CD1c-positive myeloid dendritic cell (primary cell): Measurements from ENCODE around the gene GLG1.

Experiments used
- DNase-seq: peaks from one replicate; pipeline ENCODE4 v3.0.0-alpha.2; 2016; ENCODE audit errors: extremely low spot score

Gene GLG1

DNA sequence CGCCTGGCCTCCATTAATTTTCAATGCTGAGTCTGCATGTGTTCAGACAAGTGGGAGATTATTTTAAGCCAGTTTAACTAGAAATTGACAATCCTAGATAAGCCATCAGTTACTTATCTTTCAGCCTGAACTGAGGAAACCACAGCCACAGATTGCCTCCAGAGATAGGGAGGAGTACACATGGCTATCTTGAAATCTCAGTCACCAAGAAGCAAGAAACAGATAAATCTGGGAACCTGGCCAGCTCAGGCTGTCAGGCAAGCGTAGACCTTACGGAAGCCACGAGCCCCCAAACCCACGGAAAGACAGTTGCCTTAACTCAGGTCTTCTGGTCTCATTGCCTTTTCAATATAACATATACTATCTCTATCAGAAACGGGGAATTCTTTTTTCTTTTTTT is 2.0 kb upstream of the GLG1 start:
- peak; percentile 29 for DNase-seq

DNA sequence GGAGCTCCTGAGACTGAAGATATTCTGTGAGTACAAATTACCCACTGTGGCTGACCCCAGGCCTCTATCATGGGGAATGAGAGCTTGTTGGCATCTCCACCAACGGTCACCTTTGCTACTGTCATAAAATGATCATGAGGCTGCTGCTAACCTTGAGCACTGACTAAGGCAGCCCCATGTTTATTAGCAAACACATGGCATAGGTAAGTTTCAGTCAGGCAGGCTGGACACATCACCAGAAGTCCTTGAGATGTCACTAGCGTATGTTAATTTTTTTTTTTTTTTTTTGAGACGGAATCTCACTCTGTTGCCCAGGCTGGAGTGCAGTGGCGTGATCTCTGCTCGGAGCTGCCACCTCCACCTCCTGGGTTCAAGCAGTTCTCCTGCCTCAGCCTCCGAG is 1.5 kb upstream of the GLG1 start:
- no peak for DNase-seq

GRCh38 chr16:74607962-74608356 is 1.0 kb upstream of the GLG1 start:
- no peak for DNase-seq

DNA sequence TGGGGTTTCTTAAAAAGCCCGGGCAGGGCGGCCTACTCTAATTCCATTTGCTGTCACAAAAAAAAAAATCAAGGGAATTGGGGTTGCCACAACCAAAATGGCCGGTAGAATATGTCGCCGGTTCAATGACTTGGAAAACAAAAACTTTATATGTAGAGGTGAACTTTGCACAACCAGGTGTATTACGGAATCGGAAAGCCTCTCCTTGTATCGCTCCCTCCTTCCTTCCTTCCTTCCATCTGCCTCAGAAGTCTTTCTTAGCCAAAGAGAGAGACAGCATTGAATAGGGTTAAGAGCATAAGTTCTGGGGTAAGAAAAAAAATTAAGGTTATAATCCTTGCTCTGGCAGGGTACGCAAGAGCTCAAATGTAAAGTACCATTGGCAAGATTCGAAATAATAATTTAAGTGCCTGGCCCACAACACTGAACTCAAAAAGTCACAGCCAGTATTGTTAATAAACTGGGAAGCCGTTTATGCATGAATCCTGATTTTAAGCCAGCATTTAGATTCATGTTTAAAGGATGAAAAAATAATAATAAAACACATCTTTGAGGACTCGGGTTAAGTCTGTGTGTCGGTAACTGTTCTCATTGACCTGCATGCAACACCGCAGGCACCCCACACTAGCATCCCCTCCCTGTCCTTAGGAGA is 522 bp upstream of the GLG1 start:
- DNase-seq: no peak

DNA sequence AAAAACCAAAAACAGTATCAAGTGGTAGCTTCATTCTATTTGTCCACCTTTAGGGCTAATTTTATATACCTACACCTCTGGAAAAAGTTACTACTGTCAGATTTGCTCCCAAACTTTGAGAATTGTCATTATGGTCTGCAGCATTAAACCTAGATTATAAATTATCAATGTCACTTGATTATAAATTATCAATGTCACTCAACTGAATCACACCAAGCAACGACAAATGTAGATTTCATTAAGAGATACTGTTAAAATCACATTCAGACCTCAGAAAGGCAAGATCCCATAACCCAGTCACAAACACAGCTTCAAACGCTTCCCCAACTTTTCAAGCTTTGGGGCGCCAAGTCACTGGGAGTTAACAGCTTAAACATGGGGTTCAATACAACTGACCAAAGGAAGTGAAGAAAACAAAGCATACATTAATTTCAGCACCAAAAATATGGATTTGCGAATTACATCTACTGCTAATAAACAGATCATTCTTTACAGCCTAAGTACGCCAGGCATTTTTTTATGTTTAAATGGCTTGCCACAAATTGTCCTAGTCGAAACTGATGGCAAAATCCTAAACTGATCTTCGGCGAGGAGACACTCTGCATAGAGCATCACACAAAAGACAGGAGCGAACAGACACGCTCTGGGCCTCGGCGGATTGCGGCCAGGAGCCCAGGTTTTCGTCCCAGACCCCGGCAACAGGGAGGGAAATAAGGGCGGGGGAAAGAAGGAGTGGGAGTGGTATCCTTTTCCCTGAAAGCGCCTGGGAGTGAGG is 981 bp downstream of the GLG1 start:
- no peak for DNase-seq

GRCh38 chr16:74605332-74605731 is 1.6 kb downstream of the GLG1 start:
- DNase-seq: no peak

GRCh38 chr16:74603848-74604247 is 3.1 kb downstream of the GLG1 start:
- no peak for DNase-seq

GRCh38 chr16:74601126-74601871 is 5.6 kb downstream of the GLG1 start:
- peak; percentile 21 for DNase-seq

DNA sequence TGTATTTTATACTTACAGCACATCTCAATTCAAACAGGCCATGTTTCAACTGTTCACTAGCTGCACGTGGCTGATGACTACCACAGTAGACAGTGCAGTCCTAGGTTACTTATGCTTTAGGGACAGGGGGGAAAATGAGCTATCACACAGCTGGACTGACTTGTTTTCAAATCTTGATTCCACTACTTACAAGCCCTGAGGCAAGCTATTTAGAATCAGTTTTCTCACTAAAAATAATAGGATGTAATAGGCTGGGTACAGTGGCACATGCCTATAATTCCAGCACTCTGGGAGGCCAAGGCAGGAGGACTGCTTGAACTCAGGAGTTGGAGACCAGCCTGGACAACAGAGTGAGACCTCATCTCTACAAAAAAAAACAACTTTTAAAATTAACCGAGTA is 10.3 kb downstream of the GLG1 start:
- DNase-seq: no peak

DNA sequence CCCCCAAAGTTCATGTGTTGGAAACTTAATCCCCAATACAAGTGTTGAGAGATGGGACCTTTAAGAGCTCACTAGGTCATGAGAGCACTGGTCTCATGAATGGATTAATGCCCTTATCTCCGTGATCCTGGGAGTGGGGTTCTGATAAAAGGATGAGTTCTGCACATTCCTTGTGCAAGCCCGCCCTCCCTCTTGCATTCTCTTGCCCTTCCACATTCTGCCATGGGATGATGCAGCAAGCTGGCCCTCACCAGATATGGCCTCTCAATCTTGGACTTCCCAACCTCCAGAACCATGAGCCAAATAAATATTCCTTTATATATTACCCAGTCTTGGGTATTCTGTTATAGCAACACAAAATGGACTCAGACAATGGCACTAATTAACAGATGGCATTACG is 14.1 kb downstream of the GLG1 start:
- DNase-seq: no peak

DNA sequence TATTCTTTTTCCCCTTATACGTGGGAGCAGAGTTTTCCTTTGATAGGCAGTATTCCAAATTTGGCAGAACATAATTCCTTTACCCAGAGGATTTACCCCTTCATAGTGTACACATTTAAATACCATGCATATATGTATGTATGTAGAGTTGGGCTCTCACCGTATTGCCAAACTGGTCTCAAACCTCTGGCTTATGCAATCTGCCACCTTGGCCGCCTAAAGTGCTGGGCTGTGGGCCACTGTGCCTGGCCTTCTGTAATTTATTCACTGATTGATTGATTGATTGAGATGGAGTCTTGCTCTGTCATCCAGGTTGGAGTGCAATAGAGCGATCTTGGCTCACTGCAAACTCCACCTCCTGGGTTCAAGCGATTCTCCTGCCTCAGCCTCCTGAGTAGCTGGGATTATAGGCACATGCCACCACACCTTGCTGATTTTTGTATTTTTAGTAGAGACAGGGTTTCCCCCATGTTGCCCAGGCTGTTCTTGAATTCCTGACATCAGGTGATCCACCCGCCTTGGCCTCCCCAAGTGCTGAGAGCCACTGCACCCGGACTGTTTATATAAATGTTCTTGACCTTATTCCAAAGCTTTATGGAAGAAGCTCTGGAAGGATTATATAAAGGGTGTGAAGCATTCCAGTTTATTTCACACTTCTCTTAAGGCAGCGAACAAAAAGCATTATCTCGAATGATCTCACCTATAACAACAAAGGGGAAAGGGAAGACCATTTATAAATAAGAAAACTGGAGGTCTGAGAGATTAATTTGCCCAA is 14.9 kb downstream of the GLG1 start:
- no peak for DNase-seq

DNA sequence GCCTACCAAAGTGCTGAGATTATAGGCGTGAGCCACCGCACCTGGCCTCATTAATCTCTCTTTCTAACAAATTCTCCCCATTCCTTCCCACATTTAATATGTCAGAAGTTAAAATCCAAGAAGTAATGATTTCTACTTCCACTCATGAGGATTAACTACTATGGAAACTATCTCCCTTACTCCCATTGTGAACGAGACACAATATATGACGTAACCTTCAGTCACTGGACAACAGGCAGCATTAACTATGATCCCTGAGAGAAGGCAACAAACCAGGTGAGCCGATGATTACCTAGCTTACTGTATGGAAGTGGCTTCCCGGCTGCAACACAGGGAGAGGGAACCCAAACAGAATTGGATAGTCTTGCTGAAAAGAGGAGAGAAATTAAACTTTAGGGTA is 20.0 kb downstream of the GLG1 start:
- no peak for DNase-seq

DNA sequence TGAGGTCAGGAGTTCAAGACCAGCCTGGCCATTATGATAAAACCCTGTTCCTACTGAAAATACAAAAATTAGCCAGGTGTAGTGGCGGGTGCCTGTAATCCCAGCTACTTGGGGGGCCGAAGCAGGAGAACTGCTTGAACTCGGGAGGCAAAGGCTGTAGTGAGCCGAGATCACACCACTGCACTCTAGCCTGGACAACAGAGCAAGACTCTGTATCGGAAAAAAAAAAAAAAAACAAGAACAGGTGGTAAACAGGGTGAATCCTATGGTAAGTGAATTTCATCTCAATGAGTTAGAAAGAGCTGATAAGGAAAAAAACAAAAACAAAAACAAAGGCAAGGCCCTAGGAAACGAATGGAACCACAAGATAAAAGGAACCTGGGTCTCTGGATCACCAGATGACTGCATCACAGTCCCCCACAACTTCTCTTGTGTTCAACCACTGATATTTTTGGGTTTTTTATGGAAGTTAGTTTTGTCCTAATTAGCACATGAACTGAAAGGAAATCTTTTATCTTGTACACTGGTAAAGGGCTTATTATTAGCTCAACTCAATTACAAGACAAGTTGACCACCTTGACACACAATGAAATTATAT is 21.0 kb downstream of the GLG1 start:
- DNase-seq: peak; percentile 51

- no peak for DNase-seq
Measured at GRCh38 chr16:74583926-74584666, 22.8 kb downstream of the GLG1 start.

DNA sequence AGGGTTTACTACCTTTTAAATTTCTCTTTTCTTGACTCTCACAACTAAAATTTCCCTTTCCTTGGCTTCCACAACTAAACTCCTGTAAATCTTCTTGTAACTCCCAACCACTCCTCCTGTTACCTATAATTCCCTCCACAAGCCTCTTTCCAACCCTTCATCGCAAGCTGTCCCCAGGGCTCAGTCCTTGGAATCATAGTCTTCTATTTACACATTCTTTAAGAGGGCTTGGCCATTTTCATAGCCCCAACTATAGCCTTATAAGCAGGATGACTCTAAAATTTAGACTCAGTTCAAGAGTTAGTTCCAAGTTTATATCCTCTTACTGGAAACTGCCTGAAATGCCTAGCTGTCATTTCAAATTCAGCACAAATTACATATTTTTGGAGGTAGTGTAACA is 23.9 kb downstream of the GLG1 start:
- DNase-seq: no peak

DNA sequence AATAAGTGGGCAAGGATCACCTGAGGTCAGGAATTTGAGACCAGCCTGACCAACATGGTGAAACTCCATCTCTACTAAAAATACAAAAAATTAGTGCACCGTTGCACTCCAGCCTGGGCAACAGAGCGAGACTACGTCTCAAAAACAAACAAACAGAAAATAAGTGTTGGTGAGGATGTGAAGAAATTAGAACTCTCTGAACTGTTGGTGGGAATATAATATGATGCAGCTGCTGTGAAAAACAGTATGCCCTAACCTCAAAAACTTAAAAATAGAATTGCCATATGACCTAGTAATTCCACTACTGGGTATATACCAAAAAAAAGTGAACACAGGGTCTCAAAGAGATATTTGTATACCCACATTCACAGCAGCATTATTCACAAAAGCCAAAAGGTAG is 26.1 kb downstream of the GLG1 start:
- DNase-seq: no peak

- no peak for DNase-seq
Measured at GRCh38 chr16:74578838-74579237, 28.1 kb downstream of the GLG1 start.

GRCh38 chr16:74578433-74578832 is 28.5 kb downstream of the GLG1 start:
- DNase-seq: no peak

GRCh38 chr16:74577882-74578366 is 29.0 kb downstream of the GLG1 start:
- DNase-seq: peak; percentile 59

DNA sequence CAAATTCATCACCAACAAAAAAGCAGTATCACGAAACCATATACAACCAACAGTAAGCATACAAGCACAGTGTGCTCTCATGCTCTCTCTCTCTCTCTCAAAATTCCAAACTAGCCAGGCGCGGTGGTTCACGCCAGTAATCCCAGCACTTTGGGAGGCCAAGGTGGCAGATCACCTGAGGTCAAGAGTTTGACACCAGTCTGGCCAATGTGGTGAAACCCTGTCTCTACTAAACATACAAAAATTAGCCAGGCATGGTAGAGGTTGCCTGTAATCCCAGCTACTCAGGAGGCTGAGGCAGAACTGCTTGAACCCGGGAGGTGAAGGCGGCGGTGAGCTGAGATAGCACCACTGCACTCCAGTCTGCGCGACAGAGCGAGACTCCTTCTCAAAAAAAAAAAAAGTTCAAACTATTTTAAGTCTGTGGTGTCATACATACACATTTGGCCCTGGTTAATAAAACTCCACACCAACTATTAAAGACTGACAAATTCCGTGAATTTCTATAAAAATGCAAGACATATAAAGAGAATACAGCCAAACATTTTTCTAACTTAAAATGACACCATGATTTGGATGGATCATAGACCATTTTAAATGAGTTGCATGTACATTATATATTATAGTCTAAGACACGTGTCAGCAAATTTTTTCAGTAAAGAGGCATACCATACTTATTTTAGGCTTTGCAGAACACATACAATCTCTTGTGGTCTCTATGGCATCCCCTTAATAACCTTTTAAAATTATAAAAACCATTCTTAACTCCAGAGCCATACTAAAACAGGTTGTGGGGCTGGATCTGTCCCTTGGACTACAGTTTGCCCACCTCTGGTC is 30.9 kb downstream of the GLG1 start:
- DNase-seq: no peak
